ENCODE measurements around the gene NAA80.

The NAA80 gene

GRCh38 chr3:50327943-50328691, 28.9 kb upstream of the NAA80 start, which contains the start of gene TUSC2:
TUSC2 (minus strand) TSS chr3:50328223; CDS start chr3:50328099, 124 bp downstream.
- peak; percentile 97 for DNase-seq (ENCODE audit: low spot score)

- no peak for DNase-seq (ENCODE audit: low spot score)
Observed at GRCh38 chr3:50327129-50327528, 27.9 kb upstream of the NAA80 start.

GRCh38 chr3:50326182-50326541, 27.0 kb upstream of the NAA80 start:
- DNase-seq (ENCODE audit: low spot score) = no peak

DNA sequence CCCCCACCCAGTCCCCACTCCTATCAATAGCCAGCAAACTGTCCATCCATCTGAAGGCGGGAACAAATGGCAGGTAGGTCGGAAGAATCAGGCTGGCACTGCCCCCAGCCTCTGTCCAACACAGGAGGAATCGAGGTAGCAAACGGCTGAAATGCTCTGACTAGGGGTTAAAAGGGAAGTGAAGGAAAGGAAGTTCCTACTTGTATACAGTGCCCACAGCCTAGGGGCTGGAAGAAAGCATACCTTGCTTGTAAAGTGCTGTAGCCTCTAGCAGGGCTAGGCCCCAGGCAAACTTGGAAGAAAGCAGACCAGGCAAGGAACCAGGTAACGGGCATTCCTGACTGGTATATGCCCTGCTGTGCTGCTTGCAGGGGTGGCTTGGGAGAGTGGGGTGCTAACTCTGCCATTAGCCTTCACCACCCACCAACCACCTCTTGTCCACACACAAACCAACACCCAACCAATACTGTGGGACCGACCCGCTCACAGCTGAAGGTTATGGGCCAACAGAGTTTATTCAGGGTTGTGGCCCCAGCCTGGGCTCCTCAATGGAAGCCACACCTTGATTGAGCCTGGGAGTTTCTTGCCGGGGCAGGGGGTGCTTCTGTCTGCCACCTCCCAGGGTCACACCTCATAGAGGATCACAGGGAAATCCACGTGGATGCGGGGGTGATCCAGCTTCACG, 26.4 kb upstream of the NAA80 start:
- DNase-seq (ENCODE audit: low spot score) = no peak

- DNase-seq (ENCODE audit: low spot score) = no peak
Observed at GRCh38 chr3:50325113-50325480, 25.9 kb upstream of the NAA80 start.

- peak; percentile 64 for DNase-seq (ENCODE audit: low spot score)
Observed at GRCh38 chr3:50324351-50325112, 25.3 kb upstream of the NAA80 start.

DNA sequence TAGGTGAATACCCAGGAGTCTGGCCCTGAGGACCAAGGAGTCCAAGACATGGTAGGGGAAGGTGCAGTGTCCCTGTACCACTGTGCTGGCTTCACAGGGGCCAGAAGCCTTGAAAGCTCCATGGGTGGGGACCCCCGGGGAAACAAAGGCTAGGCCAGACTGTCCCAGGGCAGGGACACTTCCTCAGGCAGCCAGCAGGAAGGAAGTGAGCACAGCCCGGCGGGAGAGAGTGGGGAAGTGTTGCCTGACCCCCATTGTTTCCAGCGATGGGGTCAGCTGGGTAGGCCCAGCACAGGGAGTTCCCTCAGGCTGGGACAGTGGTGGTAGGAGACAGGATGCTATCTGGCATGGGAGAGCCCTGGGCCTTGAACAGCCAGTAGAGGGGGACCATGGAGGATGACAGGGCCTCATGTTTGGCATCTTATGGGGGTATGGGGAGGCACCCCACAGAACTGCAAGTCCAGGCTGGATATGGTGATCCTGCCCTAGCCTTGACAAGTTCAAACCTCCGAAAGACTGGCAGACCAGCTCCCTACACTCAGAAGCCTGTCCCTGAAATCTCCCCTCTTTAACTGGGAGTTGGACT, 24.5 kb upstream of the NAA80 start:
- DNase-seq (ENCODE audit: low spot score) = no peak

- no peak for DNase-seq (ENCODE audit: low spot score)
Observed at GRCh38 chr3:50323092-50323600, 23.9 kb upstream of the NAA80 start.

DNA sequence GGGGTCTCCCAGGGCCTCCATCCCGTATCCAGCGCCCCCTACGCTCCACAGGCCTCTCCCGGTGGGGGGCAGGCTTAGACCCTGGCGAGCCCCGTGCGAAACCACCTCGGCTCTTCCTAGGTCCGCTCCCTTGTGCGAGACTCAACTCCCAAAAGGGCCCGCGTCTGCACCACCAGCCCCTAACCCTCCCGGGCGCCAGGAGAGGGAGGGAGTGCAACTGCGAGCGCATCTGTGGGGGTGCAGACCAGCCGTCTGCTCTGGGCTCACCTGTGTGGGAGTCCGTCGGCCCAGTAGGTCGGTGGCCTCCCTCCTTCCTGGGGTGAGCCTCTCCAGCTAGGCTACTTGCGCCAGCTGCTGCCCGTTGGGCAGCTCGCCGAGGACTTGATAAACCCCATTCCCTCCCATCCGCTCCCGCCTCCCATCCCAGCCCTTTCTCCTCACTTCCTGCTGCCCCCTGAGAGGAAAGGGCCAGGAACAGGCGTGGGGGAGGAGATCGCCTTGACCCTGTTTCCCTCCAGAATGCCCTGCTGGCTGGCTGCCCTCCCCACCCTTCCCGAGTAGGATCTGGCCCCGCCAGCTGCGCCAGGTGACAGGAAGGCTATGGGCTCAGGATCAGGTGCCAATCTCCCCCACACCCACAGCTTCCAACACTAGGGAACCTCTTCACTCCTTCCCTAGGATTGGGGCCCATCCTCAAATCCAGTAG, 23.3 kb upstream of the NAA80 start, which contains the start of gene HYAL2:
Gene HYAL2, minus strand, starts transcription at position 360 of the 706 bp plus-strand sequence. CDS start 2,256 bp downstream, outside the sequence.
- no peak for DNase-seq (ENCODE audit: low spot score)

GRCh38 chr3:50322115-50322385, 22.8 kb upstream of the NAA80 start:
- no peak for DNase-seq (ENCODE audit: low spot score)

DNA sequence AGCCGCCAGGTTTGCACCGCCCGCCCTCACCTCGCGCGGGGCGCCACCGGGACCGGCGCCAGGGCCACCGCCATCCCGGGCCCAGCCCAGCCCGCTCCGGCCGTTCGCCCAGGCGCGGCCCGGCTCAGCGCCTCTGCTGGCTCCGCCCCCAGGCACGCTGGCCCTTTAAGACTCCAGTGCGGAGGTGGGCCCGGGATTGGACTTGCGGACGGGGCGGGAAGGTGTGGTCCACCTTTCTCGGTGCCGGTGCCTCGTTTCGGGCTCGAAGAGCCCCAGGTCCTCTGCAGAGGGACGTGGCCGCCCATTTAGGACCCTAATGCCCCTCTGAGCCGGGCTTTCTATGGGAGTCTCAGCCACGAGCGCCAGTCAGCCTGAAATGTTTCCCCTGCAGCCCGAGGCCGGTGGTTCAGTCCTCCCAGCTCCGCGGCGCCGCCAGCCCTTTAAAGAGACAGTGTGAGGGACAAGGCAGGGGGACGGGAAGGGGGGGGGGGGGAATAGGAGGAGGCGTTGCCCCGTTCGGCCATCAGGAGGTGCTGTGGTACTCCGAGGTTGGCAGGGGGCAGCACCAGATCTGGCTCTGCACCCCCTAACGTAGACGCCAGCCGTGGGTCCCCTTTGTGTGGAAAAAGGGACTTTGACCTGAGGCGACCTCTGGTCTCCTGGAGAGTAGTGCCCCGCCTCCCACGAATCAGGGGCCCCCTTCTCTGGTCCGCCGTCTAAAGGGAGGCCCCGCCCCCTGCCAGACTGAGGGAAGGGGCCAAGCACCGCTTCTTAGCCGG, 22.3 kb upstream of the NAA80 start:
- DNase-seq (ENCODE audit: low spot score) = peak; percentile 84

DNA sequence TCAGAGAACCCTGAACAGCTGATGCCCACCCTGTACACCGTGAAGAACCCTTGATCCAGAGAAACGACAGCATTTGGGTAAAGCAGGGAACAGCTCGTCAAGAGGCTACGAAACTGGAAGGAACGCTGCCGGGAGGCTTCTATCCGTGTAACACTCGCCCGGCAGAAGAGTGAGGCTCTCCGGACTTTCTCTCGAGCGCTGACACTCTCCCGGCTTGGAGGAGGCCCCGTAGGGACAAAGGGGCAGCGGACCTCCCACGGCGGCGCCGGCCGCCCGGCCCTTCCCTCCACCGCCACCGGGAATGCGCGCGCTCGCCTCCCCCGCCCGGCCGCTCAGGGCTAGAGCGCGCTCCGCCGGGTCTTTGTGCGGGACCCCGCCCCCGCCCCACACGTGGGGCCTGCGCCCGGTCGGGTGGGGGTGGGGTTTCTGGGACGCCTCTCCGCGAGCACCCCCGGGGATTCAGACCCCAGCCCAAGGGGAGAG, 21.7 kb upstream of the NAA80 start:
- peak; percentile 55 for DNase-seq (ENCODE audit: low spot score)

DNA sequence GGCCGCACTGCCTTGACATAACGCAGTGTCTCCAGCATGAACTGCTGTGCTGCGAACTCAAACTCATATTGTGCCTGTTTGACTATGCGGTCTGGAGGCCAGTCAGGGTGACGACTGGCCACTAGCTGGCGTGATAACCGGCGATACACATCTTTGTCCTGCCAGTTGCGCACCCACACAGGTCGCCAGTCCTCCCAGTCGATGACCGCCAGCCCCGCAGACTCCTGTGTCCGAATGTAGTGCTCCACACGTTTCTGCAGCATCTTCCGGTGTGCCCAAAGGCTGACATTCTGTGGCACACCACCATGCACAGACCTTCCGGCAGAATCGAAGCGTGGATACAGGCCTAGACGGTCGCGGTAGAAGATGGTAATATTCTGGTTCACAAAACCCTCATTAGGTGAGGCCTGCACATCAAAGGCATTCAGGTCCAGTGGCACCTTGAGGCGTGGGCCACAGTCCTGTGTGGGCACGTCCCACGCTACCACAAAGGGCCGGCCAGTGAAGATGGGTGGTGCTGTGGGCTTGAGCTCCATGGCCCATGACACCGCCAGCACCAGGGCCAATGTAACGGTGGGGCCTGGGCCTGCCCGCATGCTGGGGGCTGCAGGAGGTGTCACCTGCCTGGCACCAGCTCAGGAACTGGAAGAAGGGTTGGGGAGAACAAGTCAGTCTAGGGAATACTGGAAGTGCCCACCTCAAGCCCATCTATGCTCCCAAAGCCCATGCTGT, 20.9 kb upstream of the NAA80 start:
- DNase-seq (ENCODE audit: low spot score) = no peak

DNA sequence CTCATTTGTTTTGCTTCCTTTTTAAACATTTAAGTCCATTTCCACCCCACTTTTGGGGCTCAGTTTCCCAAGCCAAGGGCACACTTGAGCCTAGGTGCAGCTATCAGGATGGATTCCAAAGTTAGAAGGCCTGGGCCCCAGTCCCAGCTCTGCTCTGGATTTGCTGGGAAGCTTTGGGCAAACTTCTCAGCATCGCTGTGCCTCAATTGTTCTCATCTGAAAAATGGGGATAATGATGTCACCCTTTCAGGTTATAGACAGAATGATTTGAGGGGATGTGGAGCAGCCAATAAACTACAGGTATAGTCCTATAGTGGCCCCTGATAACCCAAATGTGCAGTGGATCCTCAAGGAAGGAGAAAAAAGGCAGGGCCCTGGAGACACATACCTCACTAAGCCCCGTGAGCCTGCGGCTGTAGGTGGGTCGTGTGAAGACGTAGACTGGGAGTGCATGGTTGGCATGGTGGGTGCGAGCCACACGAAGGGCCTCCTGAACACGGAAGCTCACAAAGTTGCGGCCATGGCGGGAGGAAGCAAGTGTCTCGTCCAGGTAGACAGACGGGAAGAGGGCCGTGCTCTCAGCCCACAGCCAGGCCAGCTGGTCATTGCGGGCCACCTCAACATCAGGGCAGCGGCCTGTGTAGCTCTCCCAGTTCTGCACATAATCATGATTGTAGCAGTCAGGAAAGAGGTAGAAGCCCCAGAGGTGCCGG, 20.1 kb upstream of the NAA80 start:
- no peak for DNase-seq (ENCODE audit: low spot score)

- no peak for DNase-seq (ENCODE audit: low spot score)
Observed at GRCh38 chr3:50318615-50319014, 19.4 kb upstream of the NAA80 start.

- no peak for DNase-seq (ENCODE audit: low spot score)
Observed at GRCh38 chr3:50318163-50318562, 19.0 kb upstream of the NAA80 start.

DNA sequence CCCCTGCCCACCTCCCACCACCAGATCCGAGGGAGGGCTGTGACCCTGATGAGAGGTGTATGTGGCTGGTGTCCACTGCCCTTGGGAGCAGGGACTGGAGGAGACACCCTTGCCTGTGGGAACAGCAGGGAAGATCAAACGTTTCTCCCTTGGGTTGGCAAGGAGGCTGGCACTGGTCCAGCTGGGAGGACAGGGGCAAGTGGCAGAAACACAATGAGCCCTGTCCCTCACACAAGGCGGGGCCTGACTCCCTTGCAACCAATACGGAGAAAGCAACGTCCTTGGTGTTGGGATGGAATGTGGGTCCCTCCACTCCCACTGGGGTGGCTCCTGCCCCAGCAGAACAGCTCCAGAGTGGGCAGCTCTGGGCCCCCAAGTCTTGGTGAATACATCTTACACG, 18.1 kb upstream of the NAA80 start:
- no peak for DNase-seq (ENCODE audit: low spot score)

DNA sequence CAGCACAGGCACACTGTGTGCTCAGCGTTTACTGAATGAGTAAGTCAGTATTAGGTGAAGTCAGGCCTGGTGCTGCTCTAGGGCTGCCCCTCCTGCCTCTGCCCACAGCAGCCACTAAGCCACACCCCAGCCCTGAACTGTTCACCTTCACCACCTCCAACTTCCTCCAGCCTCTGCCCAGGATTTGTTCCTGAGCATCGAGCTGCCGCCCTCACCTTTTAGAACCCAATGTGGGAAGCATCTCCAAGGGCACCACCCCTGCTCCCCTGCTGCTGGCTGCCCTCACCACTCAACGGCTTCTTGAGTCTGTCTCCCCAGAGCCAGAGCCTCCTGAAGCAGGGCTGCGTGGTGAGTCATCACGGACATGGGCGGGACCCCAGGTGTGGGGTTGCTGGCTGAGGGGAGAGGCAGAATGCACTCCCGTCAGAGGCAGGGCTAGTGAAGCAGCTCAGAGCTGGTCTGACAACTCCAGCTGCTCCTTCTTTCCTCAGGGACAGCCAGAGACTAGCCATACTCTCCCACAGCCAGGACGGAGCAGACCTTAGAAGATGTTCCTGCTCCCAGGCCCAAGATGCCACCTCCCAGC, 17.5 kb upstream of the NAA80 start:
- peak; percentile 61 for DNase-seq (ENCODE audit: low spot score)

DNA sequence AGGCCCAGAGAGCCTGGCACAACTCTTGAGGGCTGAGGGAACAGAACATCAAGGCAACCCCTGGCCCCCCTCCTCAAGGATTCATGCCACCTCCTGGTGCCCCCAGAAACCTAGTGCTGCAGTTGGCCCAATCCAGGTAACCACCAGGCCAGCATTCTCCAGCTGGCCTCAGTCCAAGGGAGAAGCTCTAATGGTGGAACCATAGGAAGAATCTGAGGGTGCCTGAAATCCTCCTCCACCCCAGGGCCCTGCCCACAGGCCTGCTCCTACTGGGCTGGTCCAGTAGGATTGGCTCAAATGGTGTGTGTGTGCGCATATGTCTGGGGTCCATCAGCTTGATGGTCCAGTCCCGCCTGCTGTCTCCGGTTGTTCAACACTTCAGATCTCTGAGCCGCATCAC, 15.6 kb upstream of the NAA80 start:
- no peak for DNase-seq (ENCODE audit: low spot score)
